ENCODE data around the gene RASGRF1.

GRCh38 chr15:79058260-79058850 is 32.2 kb downstream of the RASGRF1 start:
- TF ChIP-seq POLR2A (IDR thresholded peaks at IDR 0.05) (no peak), CTCF (IDR thresholded peaks at IDR 0.05) (no peak)

All from breast epithelium (tissue), 3 donors.